ENCODE data around the gene RLBP1.

Gene RLBP1

GRCh38 chr15:89203705-89204273 lies 17.6 kb downstream of the RLBP1 start:
- Histone ChIP-seq H3K4me3 (ENCODE audit: insufficient read length, low read depth) (no peak overlapping the region), H3K27me3 (ENCODE audit: insufficient read depth, insufficient read length) (no peaks in the 10 kb centered on the region), H3K9me3 (ENCODE audit: insufficient read depth, low read length) (no peaks in the 10 kb centered on the region), H3K36me3 (ENCODE audit: insufficient read depth, insufficient read length, low read length) (no peaks in the 10 kb centered on the region), H3K9ac (ENCODE audit: insufficient read length, low read depth) (no peak overlapping the region), H3K4me1 (ENCODE audit: insufficient read depth, insufficient read length) (peaks cover under 1% of the 10 kb centered on the region)
- TF ChIP-seq ZNF274 (IDR thresholded peaks at IDR 0.05; ENCODE audit: low read depth, low read length) (no peak), YY1 (IDR thresholded peaks at IDR 0.05; ENCODE audit: insufficient read depth, insufficient read length) (no peak), SUZ12 (IDR thresholded peaks at IDR 0.05; ENCODE audit: extremely low read depth, insufficient read depth, insufficient read length) (no peak)
- no peak for DNase-seq (ENCODE audit: low read depth, low spot score)

- no peak for DNase-seq (ENCODE audit: low read depth, low spot score)
- Histone ChIP-seq H3K9me3 (ENCODE audit: insufficient read depth, low read length) (no peaks in the 10 kb centered on the region), H3K9ac (ENCODE audit: insufficient read length, low read depth) (no peak overlapping the region), H3K27me3 (ENCODE audit: insufficient read depth, insufficient read length) (no peaks in the 10 kb centered on the region), H3K4me1 (ENCODE audit: insufficient read depth, insufficient read length) (peaks cover 12% of the 10 kb centered on the region), H3K36me3 (ENCODE audit: insufficient read depth, insufficient read length, low read length) (no peaks in the 10 kb centered on the region), H3K4me3 (ENCODE audit: insufficient read length, low read depth) (no peak overlapping the region)
- no peak for TF ChIP-seq ZNF274 (IDR thresholded peaks at IDR 0.05; ENCODE audit: low read depth, low read length)
- TF ChIP-seq YY1 (IDR thresholded peaks at IDR 0.05; ENCODE audit: insufficient read depth, insufficient read length), result no peak
- no peak for TF ChIP-seq SUZ12 (IDR thresholded peaks at IDR 0.05; ENCODE audit: extremely low read depth, insufficient read depth, insufficient read length)
Observed at GRCh38 chr15:89201465-89202005, 19.8 kb downstream of the RLBP1 start.

GRCh38 chr15:89200182-89200581 lies 21.2 kb downstream of the RLBP1 start:
- Histone ChIP-seq H3K9me3 (ENCODE audit: insufficient read depth, low read length) (no peaks in the 10 kb centered on the region), H3K9ac (ENCODE audit: insufficient read length, low read depth) (no peak overlapping the region)
- no peak for TF ChIP-seq ZNF274 (IDR thresholded peaks at IDR 0.05; ENCODE audit: low read depth, low read length)
- TF ChIP-seq YY1 (IDR thresholded peaks at IDR 0.05; ENCODE audit: insufficient read depth, insufficient read length), result no peak
- no peak for TF ChIP-seq SUZ12 (IDR thresholded peaks at IDR 0.05; ENCODE audit: extremely low read depth, insufficient read depth, insufficient read length)

GRCh38 chr15:89199746-89200145 lies 21.6 kb downstream of the RLBP1 start:
- TF ChIP-seq SUZ12 (IDR thresholded peaks at IDR 0.05; ENCODE audit: extremely low read depth, insufficient read depth, insufficient read length) (no peak), ZNF274 (IDR thresholded peaks at IDR 0.05; ENCODE audit: low read depth, low read length) (no peak), YY1 (IDR thresholded peaks at IDR 0.05; ENCODE audit: insufficient read depth, insufficient read length) (no peak)
- peak; percentile 67 for DNase-seq (ENCODE audit: low read depth, low spot score)
- Histone ChIP-seq H3K27me3 (ENCODE audit: insufficient read depth, insufficient read length) (no peaks in the 10 kb centered on the region), H3K4me3 (ENCODE audit: insufficient read length, low read depth) (no peak overlapping the region), H3K4me1 (ENCODE audit: insufficient read depth, insufficient read length) (peaks cover 19% of the 10 kb centered on the region), H3K9me3 (ENCODE audit: insufficient read depth, low read length) (no peaks in the 10 kb centered on the region), H3K36me3 (ENCODE audit: insufficient read depth, insufficient read length, low read length) (peaks cover 7% of the 10 kb centered on the region), H3K9ac (ENCODE audit: insufficient read length, low read depth) (no peak overlapping the region)

More at GRCh38 chr15:89200182-89200581, 21.2 kb downstream of the RLBP1 start:
- Histone ChIP-seq H3K36me3 (ENCODE audit: insufficient read depth, insufficient read length, low read length) (peaks cover 2% of the 10 kb centered on the region), H3K27me3 (ENCODE audit: insufficient read depth, insufficient read length) (no peaks in the 10 kb centered on the region), H3K4me1 (ENCODE audit: insufficient read depth, insufficient read length) (peaks cover 18% of the 10 kb centered on the region), H3K4me3 (ENCODE audit: insufficient read length, low read depth) (no peak overlapping the region)
- no peak for DNase-seq (ENCODE audit: low read depth, low spot score)

GRCh38 chr15:89198934-89199333 lies 22.4 kb downstream of the RLBP1 start:
- H3K36me3 ChIP-seq (ENCODE audit: insufficient read depth, insufficient read length, low read length), result peaks cover 8% of the 10 kb centered on the region
- no peak for DNase-seq (ENCODE audit: low read depth, low spot score)
- H3K9me3 ChIP-seq (ENCODE audit: insufficient read depth, low read length), result no peaks in the 10 kb centered on the region
- H3K9ac ChIP-seq (ENCODE audit: insufficient read length, low read depth), result no peak overlapping the region
- no peaks in the 10 kb centered on the region for H3K27me3 ChIP-seq (ENCODE audit: insufficient read depth, insufficient read length)
- no peak overlapping the region for H3K4me3 ChIP-seq (ENCODE audit: insufficient read length, low read depth)
- H3K4me1 ChIP-seq (ENCODE audit: insufficient read depth, insufficient read length), result peaks cover 19% of the 10 kb centered on the region
- no peak for TF ChIP-seq ZNF274 (IDR thresholded peaks at IDR 0.05; ENCODE audit: low read depth, low read length)
- no peak for TF ChIP-seq SUZ12 (IDR thresholded peaks at IDR 0.05; ENCODE audit: extremely low read depth, insufficient read depth, insufficient read length)
- no peak for TF ChIP-seq YY1 (IDR thresholded peaks at IDR 0.05; ENCODE audit: insufficient read depth, insufficient read length)

GRCh38 chr15:89198196-89198595 lies 23.2 kb downstream of the RLBP1 start:
- no peak overlapping the region for H3K9ac ChIP-seq (ENCODE audit: insufficient read length, low read depth)
- no peak for DNase-seq (ENCODE audit: low read depth, low spot score)
- H3K27me3 ChIP-seq (ENCODE audit: insufficient read depth, insufficient read length), result no peaks in the 10 kb centered on the region
- no peak for TF ChIP-seq ZNF274 (IDR thresholded peaks at IDR 0.05; ENCODE audit: low read depth, low read length)
- TF ChIP-seq YY1 (IDR thresholded peaks at IDR 0.05; ENCODE audit: insufficient read depth, insufficient read length), result no peak
- H3K4me3 ChIP-seq (ENCODE audit: insufficient read length, low read depth), result no peak overlapping the region
- H3K9me3 ChIP-seq (ENCODE audit: insufficient read depth, low read length), result no peaks in the 10 kb centered on the region
- H3K4me1 ChIP-seq (ENCODE audit: insufficient read depth, insufficient read length), result peaks cover 19% of the 10 kb centered on the region
- H3K36me3 ChIP-seq (ENCODE audit: insufficient read depth, insufficient read length, low read length), result peaks cover 13% of the 10 kb centered on the region

- Histone ChIP-seq H3K27me3 (ENCODE audit: insufficient read depth, insufficient read length) (no peaks in the 10 kb centered on the region), H3K9me3 (ENCODE audit: insufficient read depth, low read length) (no peaks in the 10 kb centered on the region), H3K36me3 (ENCODE audit: insufficient read depth, insufficient read length, low read length) (peaks cover 19% of the 10 kb centered on the region), H3K4me1 (ENCODE audit: insufficient read depth, insufficient read length) (peaks cover 19% of the 10 kb centered on the region), H3K9ac (ENCODE audit: insufficient read length, low read depth) (peak overlapping the region; percentile 16), H3K4me3 (ENCODE audit: insufficient read length, low read depth) (no peak overlapping the region)
- peak; percentile 71 for DNase-seq (ENCODE audit: low read depth, low spot score)
- no peak for TF ChIP-seq SUZ12 (IDR thresholded peaks at IDR 0.05; ENCODE audit: extremely low read depth, insufficient read depth, insufficient read length)
- no peak for TF ChIP-seq ZNF274 (IDR thresholded peaks at IDR 0.05; ENCODE audit: low read depth, low read length)
- no peak for TF ChIP-seq YY1 (IDR thresholded peaks at IDR 0.05; ENCODE audit: insufficient read depth, insufficient read length)
Observed at GRCh38 chr15:89197503-89197971, 23.8 kb downstream of the RLBP1 start.

Data from NT2/D1 (cell line).